HEK293 (cell line): ENCODE measurements around the gene TTC39A.

Source experiments
- CTCF ChIP-seq: fragments of 450-650 bp; formaldehyde crosslinking; IDR thresholded peaks from 2 replicates; pipeline ENCODE4 v1.5.1; 2016; ENCODE audit warnings: missing biosample characterization, missing genetic modification characterization
- GLI4 ChIP-seq: fragments of 450-650 bp; formaldehyde crosslinking; IDR thresholded peaks from 2 replicates; pipeline ENCODE4 v1.5.1; 2016; ENCODE audit warnings: missing biosample characterization, missing genetic modification characterization
- REST ChIP-seq: fragments of 450-650 bp; formaldehyde crosslinking; IDR thresholded peaks from 2 replicates; pipeline ENCODE4 v1.5.1; 2016; ENCODE audit warnings: missing biosample characterization, missing genetic modification characterization
- YY1 ChIP-seq: fragments of 450-650 bp; formaldehyde crosslinking; IDR thresholded peaks from 2 replicates; pipeline ENCODE4 v1.5.1; 2018; ENCODE audit warnings: missing biosample characterization, missing genetic modification characterization
- ZBTB1 ChIP-seq: fragments of 450-650 bp; formaldehyde crosslinking; IDR thresholded peaks from 2 replicates; pipeline ENCODE4 v1.5.1; 2016; ENCODE audit warnings: missing biosample characterization, missing genetic modification characterization
- ZNF24 ChIP-seq: fragments of 450-650 bp; formaldehyde crosslinking; IDR thresholded peaks from 2 replicates; pipeline ENCODE4 v1.5.1; 2016; ENCODE audit warnings: missing biosample characterization, missing genetic modification characterization
- ZNF292 ChIP-seq: fragments of 450-650 bp; formaldehyde crosslinking; IDR thresholded peaks from 2 replicates; pipeline ENCODE4 v1.5.1; 2016; ENCODE audit warnings: low read depth, missing biosample characterization, missing genetic modification characterization, borderline replicate concordance
- TF ChIP-seq, protein P1 (sequence below): fragments of 450-650 bp; formaldehyde crosslinking; IDR thresholded peaks from 2 replicates; pipeline ENCODE4 v1.5.1; 2016; ENCODE audit warnings: missing biosample characterization, missing genetic modification characterization, borderline replicate concordance
- TF ChIP-seq, protein P2 (sequence below): fragments of 450-650 bp; formaldehyde crosslinking; IDR thresholded peaks from 2 replicates; pipeline ENCODE4 v1.5.1; 2017; ENCODE audit warnings: missing biosample characterization, missing genetic modification characterization

DNA sequence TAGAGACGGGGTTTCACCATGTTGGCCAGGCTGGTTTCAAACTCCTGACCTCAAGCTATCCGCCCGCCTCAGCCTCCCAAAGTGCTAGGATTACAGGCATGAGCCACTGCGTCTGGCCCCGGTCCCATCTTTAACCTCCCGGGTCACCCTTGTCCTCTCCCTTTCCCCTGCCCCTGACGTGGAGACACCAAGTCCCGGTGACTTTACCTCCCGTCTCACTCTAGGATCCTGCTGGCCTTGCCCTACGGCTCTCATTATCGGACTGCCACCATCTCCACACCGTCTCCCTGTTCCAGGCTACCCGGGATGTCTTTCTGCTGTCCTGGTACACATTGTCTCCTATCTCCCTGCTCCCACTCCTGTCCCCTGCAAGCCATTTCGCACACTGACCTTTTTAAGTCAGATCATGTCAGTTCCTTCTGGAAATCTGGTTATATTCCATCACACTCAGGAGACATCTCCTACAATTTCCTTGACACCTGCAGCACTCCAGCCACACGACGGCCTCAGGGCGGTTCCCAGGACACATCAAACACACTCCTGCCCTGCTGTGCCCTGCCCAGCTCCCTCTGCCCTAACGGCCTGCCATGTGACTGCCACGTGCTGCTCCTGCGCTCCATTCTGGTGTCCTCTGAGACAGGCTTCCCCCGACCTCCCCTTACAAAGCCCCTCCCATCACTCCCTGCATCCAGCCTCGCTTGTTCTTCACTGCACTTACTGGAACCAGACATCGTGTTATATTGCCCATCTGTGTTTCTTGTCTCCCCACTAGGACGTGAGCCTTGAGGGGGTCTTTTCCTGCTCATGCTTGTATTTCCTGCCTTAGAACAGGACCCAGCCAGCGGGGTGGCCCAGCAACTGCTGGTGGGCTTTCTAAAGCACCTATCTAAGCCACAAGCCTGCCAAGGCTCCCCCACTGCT lies 32.7 kb downstream of the TTC39A start:
- TF ChIP-seq GLI4 (tag by site-specific recombination) (no peak), CTCF (tag by site-specific recombination) (no peak), ZBTB1 (tag by site-specific recombination) (no peak), YY1 (tag by site-specific recombination) (no peak), ZNF24 (tag by site-specific recombination) (no peak), REST (tag by site-specific recombination) (no peak), ZNF292 (tag by site-specific recombination) (no peak)
- TF ChIP-seq, protein P1, sequence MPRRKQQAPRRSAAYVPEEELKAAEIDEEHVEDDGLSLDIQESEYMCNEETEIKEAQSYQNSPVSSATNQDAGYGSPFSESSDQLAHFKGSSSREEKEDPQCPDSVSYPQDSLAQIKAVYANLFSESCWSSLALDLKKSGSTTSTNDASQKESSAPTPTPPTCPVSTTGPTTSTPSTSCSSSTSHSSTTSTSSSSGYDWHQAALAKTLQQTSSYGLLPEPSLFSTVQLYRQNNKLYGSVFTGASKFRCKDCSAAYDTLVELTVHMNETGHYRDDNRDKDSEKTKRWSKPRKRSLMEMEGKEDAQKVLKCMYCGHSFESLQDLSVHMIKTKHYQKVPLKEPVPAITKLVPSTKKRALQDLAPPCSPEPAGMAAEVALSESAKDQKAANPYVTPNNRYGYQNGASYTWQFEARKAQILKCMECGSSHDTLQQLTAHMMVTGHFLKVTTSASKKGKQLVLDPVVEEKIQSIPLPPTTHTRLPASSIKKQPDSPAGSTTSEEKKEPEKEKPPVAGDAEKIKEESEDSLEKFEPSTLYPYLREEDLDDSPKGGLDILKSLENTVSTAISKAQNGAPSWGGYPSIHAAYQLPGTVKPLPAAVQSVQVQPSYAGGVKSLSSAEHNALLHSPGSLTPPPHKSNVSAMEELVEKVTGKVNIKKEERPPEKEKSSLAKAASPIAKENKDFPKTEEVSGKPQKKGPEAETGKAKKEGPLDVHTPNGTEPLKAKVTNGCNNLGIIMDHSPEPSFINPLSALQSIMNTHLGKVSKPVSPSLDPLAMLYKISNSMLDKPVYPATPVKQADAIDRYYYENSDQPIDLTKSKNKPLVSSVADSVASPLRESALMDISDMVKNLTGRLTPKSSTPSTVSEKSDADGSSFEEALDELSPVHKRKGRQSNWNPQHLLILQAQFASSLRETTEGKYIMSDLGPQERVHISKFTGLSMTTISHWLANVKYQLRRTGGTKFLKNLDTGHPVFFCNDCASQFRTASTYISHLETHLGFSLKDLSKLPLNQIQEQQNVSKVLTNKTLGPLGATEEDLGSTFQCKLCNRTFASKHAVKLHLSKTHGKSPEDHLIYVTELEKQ (tag by site-specific recombination): no peak
- TF ChIP-seq, protein P2, sequence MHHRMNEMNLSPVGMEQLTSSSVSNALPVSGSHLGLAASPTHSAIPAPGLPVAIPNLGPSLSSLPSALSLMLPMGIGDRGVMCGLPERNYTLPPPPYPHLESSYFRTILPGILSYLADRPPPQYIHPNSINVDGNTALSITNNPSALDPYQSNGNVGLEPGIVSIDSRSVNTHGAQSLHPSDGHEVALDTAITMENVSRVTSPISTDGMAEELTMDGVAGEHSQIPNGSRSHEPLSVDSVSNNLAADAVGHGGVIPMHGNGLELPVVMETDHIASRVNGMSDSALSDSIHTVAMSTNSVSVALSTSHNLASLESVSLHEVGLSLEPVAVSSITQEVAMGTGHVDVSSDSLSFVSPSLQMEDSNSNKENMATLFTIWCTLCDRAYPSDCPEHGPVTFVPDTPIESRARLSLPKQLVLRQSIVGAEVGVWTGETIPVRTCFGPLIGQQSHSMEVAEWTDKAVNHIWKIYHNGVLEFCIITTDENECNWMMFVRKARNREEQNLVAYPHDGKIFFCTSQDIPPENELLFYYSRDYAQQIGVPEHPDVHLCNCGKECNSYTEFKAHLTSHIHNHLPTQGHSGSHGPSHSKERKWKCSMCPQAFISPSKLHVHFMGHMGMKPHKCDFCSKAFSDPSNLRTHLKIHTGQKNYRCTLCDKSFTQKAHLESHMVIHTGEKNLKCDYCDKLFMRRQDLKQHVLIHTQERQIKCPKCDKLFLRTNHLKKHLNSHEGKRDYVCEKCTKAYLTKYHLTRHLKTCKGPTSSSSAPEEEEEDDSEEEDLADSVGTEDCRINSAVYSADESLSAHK (tag by site-specific recombination): no peak
